HG03025 (cell line): Measurements from ENCODE around the gene ADCY5.

ENCODE experiments used
- ATAC-seq: cut with Tn5 transposase; IDR thresholded peaks from one replicate; pipeline ENCODE4 v1.9.1; 2021; ENCODE audit warnings: mild to moderate bottlenecking, moderate library complexity; ENCODE audit not compliant: unreplicated experiment, low FRiP score

ADCY5 gene

GRCh38 chr3:123372686-123373473 lies 76.0 kb downstream of the ADCY5 start:
- no peak for ATAC-seq

- no peak for ATAC-seq
These were observed 76.8 kb downstream of the ADCY5 start for GRCh38 chr3:123371859-123372685.

- no peak for ATAC-seq
These were observed 77.5 kb downstream of the ADCY5 start for GRCh38 chr3:123371426-123371825.

GRCh38 chr3:123370819-123371218 lies 78.1 kb downstream of the ADCY5 start:
- no peak for ATAC-seq

- ATAC-seq: no peak
These were observed 79.8 kb downstream of the ADCY5 start for GRCh38 chr3:123369085-123369484.

- ATAC-seq: no peak
These were observed 81.3 kb downstream of the ADCY5 start for GRCh38 chr3:123367467-123368154.

DNA sequence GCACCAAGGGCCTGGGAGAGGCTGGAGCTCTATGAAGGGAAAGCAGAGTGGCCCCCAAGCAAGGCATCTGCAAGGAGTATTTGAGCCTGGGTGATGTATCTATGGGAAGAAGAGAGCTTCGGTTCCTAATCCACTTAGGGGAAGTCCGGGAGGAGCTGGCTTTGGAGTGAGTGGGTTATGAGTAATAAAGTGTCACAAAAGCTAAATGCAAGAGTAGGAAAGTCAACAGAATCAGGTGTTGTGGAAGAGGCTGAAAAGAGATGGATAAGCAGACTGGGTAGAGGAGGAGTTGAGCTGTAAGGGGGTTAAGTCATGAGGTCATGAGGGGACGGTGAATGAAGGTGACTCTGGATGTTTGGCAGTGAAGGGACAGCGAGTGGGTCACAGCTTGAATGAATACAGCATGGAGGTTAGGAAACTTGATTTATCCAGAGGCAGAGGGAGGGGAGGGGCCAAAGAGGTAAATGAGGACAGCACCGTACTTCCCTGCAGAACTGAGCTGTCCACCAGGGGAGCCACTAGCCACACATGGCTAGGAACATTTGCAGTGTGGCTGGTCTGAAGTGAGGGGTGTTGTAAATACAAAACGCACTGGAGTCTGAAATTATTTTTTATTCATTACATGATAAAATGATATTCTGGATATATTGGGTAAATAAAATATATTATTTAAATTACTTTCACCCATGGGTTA lies 83.3 kb downstream of the ADCY5 start:
- no peak for ATAC-seq

- ATAC-seq: no peak
These were observed 87.8 kb downstream of the ADCY5 start for GRCh38 chr3:123361071-123361470.

DNA sequence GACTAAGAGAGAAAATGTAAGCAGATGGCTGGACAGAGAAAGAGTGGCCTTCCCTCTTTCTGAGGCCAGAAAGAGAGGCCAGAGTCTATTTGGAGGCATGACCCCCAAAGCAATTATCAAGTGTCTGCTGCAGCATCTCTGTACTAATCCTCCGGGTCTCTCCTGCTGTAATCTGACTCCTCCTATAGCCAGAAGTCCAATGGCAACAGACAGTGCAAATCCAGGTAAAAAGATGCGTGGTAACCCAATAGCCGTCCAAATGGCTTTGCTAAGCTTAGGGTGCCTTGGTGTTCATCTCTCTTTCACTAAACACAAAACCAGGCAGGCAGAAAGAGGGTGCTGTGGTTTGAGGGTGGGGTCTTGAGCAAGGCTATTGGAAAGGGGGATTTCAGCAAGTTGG lies 91.6 kb downstream of the ADCY5 start:
- no peak for ATAC-seq

DNA sequence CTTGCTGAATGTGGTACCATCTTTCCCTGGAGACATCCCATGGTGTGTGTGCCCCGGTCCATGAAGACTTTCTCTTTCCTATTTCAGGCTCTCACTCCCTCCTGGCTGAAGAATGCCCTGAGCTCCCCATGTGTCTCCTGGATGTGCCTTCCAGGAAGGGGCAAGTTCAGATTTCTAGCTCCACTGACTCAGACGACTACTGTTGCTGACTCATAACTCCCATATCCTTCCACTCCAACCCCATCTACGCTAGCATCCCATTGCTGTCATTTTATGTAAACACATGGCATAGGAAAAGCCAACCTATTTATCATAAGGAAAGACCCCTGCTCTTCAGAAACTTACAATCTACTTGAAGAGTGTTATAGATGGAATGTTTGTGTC lies 95.0 kb downstream of the ADCY5 start:
- no peak for ATAC-seq

- no peak for ATAC-seq
These were observed 95.6 kb downstream of the ADCY5 start for GRCh38 chr3:123353227-123353849.

- ATAC-seq: no peak
These were observed 96.7 kb downstream of the ADCY5 start for GRCh38 chr3:123352134-123352554.

DNA sequence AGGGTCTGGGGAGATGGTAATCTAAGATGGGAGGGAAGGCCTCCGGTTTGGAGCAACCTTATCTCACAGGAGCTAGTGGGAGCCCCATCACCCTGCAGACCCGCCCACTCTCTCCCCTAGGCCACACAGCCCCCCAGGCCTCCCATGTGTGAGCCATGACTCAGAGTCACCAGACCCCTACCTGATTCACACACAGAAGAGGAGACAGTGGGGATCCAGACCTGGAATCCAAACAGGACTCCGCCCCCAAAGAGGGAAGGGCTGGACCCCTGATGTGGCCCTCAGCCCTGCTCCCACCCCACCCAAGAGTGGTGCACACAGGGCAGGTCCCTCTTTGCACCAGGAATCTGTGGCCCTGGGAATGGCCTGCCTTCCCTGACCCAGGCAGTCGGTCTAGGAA lies 97.4 kb downstream of the ADCY5 start:
- ATAC-seq: no peak

DNA sequence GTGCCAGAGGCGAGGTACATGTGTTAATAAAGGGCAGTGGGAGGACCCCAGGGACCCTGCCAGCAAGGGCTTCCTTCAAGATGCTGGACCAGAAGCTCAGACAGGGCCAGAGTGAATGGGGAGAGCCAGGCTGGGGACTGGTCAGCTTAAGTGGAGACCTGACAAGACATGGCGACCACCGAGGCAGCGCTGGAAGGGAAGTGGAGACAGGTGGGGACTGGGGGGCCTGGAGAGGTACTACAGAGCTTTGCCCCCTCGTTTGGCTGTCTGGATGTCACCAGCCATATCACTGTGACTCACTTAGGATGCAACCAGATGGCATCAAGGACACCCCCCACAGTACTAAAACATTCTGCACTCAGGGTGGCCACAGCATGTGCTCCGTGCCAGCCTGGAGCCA lies 97.9 kb downstream of the ADCY5 start:
- ATAC-seq: no peak

GRCh38 chr3:123349566-123350435 lies 99.1 kb downstream of the ADCY5 start:
- no peak for ATAC-seq

- ATAC-seq: no peak
These were observed 99.7 kb downstream of the ADCY5 start for GRCh38 chr3:123349201-123349535.

- ATAC-seq: no peak
These were observed 100.3 kb downstream of the ADCY5 start for GRCh38 chr3:123348471-123349200.

DNA sequence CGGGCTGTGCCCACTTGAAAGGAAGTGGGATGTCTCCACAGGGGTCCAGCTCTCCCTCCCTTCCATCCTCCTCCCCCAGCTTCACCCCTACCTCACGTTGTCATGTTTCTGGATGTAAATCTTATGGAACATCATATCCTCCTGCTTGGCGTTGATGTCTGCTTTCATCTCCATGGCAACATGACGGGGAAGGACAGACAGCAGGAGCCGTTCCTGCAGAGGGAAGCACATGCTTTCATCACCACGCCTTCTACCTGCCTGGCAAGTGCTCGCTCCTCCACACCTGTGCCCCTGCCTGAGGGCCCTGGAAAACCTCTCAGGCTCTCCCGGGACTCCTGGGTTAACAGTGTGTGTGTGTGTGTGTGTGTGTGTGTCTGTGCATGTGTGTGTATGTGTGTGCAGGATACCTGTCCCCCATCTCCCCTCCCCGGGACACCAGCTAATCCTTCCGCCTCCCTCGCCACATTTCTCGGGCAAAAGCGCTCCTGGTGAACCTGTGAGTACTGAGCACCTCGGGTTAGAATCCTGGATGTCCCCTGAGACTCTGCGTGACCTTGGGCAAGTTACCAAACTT lies 101.1 kb downstream of the ADCY5 start:
- ATAC-seq: no peak
